GM18951 (cell line): ENCODE measurements around the gene IP6K1.
"Not testable (repeated sequence)": the region's sequence is repeated elsewhere in the genome, so short reads cannot be mapped to it uniquely, and the experiment has no call there.

ENCODE experiments used
- POLR2A ChIP-seq: IDR thresholded peaks from 4 replicates; pipeline ENCODE4 v1.6.1; 2011; ENCODE audit warnings: mild to moderate bottlenecking; ENCODE audit not compliant: insufficient read length, insufficient read depth; ENCODE audit errors: extremely low read depth
- in situ Hi-C: fragments of 300-500 bp; cut with MboI; formaldehyde crosslinking; loops from one replicate; pipeline ENCODE4 v1.12.0; 2022; ENCODE audit warnings: low sequenced_read_pairs, mixed read lengths, inconsistent platforms; ENCODE audit not compliant: unreplicated experiment

The IP6K1 gene

GRCh38 chr3:49788056-49788455, 1.7 kb upstream of the IP6K1 start:
- in situ Hi-C loops, result no loop called here
- no peak for TF ChIP-seq POLR2A

DNA sequence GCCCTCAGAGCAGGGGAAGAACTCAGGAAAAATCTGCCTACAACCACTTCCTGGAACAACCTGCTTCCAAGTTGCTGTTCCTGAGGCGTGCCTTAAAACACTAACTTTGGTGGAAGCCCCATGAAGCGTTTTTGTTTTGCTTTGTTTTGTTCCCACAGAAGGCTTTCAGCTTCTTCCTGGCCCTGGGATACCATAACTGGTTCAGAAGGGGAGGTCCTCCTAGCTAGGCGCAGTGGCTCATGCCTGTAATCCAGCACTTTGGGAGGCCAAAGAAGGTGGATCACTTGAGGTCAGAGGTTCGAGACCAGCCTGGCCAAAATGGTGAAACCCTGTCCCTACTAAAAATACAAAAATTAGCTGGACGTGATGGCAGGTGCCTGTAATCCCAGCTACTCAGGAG, 1.2 kb upstream of the IP6K1 start:
- in situ Hi-C loops, result no loop called here
- no peak for TF ChIP-seq POLR2A

DNA sequence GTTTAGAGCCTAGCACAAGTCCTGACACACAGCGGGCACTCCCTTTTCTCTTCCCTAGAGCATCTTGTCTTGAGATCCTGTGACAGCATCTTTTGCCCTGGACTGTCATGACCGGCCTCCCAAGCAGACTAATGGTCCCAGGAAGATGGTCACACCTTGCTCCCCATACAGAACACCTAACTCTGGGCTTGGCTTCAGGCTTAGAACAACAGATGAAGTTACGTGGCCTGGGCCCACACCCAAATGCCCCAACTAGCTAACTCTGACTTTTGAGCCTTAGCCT, 781 bp upstream of the IP6K1 start:
- TF ChIP-seq POLR2A, result no peak

DNA sequence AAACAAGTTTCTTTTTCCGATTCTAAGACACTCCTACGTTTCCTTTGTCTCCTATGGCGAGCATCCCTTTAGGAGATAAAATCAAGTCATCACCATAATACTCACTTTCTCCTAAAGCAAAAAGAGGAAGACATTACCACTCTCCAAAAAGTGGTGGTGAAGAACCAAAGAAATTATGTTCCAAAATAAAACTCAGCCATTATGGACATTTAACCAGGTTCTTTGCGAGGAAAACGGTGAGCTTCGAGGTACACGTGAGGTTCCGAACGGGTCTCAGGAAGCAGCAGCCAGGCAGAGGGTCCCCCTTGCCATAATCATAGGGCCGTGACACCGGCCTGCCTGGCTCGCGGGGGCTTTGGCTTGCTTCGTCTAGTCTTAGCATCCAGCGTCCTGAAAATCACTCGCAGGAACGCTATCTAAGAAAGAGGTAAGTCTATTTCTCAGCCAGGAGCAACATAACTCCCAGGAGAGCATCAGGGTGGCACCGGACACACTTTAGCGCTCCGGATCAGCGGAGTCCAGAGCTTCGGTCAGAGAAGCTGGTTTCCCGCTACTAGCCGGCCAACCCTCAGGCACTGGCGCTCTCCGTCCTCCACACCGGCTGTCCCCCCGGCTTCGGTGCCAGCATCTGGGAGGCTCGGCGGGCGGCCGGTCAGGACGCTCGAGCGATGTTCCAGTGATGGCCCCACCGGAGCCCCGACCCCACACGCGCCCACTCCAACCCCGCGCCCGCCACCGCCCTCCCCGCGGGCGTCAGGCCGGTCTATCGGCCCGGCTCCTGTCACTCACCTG, 581 bp downstream of the IP6K1 start:
- no peak for TF ChIP-seq POLR2A
- in situ Hi-C loops, result no loop called here

More for the DNA sequence above, 781 bp upstream of the IP6K1 start:
- in situ Hi-C loops, result no loop called here

DNA sequence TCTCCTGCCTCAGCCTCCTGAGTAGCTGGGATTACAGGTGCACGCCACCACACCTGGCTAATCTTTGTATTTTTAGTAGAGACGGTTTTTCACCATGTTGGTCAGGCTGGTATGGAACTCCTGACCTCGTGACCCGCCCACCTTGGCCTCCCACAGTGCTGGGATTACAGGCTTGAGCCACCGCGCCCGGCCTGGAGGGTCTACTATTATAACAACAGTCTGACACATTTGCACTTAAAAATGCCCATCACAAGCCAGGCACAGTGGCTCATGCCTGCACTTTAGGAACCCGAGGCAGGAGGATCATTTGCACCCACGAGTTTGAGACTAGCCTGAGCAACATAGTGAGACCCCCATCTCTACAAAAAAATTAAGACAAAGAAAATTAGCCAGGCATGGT, 4.1 kb downstream of the IP6K1 start:
- in situ Hi-C loops, result not testable (repeated sequence)

DNA sequence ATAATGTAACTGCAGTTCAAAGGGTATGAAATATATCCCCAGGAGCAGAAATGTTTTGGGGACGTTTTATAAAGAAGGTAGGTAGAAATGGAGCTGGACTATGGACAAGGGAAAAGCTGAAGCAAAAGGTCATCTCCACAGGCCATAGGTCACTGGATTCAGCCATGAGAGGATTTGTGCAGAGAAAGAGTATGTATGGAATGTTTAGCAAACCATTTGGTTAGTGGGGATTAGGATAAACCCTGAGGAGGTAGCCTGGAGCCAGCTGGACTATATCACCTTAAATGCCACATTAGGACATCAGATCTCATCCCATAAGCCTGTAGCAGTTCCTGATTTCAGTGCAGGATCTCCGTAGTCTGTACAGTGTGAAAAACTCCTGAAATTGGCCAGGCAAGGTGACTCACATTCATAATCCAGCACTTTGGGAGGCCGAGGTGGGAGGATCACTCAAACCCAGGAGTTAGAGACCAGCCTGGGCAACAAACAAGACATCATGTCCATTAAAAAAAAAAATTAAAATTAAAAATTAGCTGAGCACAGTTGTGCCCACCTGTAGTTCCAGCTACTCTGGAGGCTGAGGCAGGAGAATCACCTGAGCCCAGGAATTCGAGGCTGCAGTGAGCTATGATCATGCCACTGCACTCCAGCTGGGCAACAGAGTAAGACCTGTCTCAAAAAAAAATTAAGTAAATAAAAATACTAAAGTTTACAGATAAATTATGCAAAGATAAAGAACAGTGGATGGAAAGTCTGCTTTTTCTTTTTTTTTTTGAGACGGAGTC, 4.7 kb downstream of the IP6K1 start:
- TF ChIP-seq POLR2A, result no peak
- in situ Hi-C loops, result no loop called here

DNA sequence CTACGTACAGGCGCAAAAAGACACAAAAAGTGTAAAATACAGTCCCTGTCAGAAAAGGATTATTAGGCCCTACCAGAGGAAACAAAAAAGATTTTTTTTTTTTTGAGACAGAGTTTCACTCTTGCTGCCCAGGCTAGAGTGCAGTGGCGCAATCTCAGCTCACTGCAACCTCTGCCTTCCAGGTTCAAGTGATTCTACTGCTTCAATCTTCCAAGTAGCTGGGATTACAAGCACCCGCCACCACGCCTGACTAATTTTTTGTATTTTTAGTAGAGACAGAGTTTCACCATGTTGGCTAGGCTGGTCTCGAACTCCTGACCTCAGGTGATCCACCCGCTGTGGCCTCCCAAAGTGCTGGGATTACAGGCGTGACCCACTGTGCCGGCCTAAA, 5.4 kb downstream of the IP6K1 start:
- in situ Hi-C loops, result not testable (repeated sequence)

- in situ Hi-C loops, result no loop called here
These were observed 6.0 kb downstream of the IP6K1 start for GRCh38 chr3:49780080-49780974.

DNA sequence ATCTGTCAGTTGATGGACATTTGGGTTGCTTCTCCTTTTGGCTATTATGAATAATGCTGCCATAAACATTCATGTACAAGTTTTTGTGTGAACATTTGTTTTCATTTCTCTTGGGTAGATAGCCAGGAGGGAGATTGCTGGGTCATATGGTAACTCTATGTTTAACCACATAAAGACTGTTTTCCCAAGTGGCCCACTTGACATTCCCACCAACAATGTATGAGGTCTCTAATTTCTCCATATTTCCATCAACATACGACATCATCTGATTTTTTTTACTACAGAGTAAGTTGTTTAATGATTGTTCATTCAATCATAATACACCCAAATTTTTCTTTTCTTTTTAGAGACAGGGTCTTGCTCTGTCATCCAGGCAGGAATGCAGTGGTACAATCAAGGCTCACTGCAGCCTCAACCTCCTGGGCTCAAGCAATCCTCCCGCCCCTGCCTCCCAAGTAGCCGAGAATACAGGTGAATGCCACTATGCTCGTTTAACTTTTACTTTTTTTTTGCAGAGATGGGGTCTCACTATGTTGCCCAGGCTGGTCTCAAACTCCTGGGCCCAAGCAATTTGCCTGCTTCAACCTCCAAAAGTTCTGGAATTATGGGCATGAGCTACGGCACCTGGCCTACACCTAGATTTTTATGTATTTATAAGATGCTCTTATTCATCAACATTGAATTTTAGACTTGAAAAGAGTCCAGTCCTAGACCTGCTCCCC, 6.8 kb downstream of the IP6K1 start:
- no peak for TF ChIP-seq POLR2A
- in situ Hi-C loops, result no loop called here

More at GRCh38 chr3:49780080-49780974, 6.0 kb downstream of the IP6K1 start:
- no peak for TF ChIP-seq POLR2A

DNA sequence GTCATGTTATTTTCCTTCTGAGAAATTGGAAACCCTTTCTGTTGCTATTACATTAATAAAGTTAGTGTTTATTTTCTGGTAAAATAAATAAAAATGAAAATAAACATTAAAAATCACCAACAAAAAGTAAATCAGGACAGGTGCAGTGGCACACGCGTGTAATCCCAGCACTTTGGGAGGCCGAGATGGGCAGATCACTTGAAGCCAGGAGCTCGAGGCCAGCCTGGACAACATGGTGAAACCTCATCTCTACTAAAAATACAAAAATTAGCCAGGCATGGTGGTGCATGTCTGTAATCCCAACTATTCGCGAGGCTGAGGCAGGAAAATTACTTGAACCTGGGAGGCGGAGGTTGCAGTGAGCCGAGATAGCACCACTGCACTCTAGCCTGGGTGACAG, 10.2 kb downstream of the IP6K1 start:
- in situ Hi-C loops, result not testable (repeated sequence)

DNA sequence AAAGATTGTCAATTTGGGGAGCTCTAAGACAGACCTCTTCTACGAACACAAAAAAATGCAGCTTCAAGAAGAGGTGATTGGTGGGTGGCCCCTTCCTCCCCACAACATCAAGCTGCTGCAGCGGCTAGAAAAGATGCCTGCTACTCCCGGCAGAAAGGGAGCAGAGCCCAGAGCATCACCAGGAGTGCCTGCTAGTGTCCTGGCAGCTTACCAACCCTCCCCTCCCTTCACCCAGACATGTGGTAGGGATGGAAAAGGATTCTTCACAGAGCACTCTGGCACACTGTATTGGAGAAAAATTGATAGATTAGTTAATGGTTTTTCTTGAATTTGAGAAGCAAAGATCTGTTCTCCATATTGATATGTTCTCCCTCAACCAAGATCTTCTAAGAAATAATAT, 10.8 kb downstream of the IP6K1 start:
- TF ChIP-seq POLR2A, result no peak
- in situ Hi-C loops, result no loop called here

DNA sequence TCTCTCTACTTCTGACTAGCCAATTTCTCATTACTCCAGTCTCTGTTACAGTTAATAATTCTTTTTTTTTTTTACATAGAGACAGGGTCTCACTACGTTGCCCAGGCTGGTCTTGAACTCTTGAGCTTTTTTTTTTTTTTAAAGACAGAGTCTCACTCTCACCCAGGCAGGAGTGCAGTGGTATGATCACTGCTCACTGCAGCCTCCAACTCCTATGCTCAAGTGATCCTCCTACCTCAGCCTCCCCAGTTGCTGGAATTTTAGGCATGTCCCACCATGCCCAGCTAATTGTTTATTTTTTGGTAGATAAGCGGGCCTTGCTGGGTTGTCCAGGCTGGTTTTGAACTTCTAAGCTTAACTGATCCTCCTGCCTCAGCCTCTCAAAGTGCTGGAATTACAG, 13.6 kb downstream of the IP6K1 start:
- TF ChIP-seq POLR2A, result no peak
- in situ Hi-C loops, result no loop called here

GRCh38 chr3:49771340-49771938, 14.9 kb downstream of the IP6K1 start:
- in situ Hi-C loops, result no loop called here
- no peak for TF ChIP-seq POLR2A

DNA sequence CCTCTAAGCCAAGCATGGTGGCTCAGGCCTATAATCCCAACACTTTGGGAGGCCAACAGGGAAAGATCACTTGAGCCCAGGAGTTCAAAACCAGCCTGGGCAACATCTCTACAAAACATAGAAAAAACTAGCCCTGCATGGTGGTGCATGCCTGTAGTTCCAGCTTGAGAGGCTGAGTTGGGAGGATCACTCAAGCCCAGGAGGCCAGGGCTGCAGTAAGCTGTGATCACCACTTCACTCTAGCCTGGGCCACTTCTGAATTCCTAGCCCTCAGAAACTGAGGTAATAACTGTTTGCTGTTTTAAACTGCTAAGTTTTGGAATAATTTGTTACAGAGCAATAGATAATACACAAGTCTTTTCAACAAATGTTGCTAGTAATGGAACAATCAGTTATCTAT, 16.4 kb downstream of the IP6K1 start:
- in situ Hi-C loops, result no loop called here
- no peak for TF ChIP-seq POLR2A
